SU-DHL-6 (cell line): ENCODE results near the gene NRF1.

Experiments
- EZH2phosphoT487 ChIP-seq: fragments of 200-600 bp; sonication (generic), shearing (Covaris generic); conservative IDR thresholded peaks from 2 replicates; pipeline ENCODE4 v1.6.1; 2018; ENCODE audit warnings: mild to moderate bottlenecking, antibody characterized with exemption, low read length, moderate library complexity, mixed read lengths
- TF ChIP-seq, protein P1 (sequence below): fragments of 200-600 bp; sonication (generic); IDR thresholded peaks from one replicate; pipeline ENCODE4 v1.5.1; 2017; ENCODE audit warnings: antibody characterized with exemption, mild to moderate bottlenecking, low read length, moderate library complexity; ENCODE audit not compliant: insufficient read depth, poor library complexity, severe bottlenecking

DNA sequence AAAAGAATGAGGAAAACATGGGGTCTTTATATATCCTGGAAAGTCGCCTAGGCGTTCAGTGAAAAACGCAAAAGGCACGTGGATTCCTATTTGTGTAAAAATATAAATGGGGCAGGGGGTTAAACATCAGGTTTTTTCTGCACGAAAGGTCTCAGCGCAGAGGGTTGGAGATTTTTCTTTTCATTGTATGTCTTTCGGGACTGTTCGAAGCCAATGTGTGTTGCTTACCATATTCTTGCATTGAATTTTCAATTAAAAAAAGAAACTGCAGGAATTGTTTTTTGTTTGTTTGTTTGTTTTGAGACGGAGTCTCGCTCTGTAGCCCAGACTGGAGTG lies 172.0 kb downstream of the NRF1 start:
- TF ChIP-seq, protein P1, sequence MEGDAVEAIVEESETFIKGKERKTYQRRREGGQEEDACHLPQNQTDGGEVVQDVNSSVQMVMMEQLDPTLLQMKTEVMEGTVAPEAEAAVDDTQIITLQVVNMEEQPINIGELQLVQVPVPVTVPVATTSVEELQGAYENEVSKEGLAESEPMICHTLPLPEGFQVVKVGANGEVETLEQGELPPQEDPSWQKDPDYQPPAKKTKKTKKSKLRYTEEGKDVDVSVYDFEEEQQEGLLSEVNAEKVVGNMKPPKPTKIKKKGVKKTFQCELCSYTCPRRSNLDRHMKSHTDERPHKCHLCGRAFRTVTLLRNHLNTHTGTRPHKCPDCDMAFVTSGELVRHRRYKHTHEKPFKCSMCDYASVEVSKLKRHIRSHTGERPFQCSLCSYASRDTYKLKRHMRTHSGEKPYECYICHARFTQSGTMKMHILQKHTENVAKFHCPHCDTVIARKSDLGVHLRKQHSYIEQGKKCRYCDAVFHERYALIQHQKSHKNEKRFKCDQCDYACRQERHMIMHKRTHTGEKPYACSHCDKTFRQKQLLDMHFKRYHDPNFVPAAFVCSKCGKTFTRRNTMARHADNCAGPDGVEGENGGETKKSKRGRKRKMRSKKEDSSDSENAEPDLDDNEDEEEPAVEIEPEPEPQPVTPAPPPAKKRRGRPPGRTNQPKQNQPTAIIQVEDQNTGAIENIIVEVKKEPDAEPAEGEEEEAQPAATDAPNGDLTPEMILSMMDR: no peak
- TF ChIP-seq EZH2phosphoT487: no peak
